Activated CD8-positive, alpha-beta memory T cell treated with anti-CD3 and anti-CD28 coated beads for 24 hours (primary cell): ENCODE measurements around the gene LPP.
"Not testable (repeated sequence)": the region's sequence is repeated elsewhere in the genome, so short reads cannot be mapped to it uniquely, and the experiment has no call there.

Experiments
- DNase-seq: peaks from one replicate; pipeline ENCODE4 v3.0.0-alpha.2; 2020

Gene LPP

DNA sequence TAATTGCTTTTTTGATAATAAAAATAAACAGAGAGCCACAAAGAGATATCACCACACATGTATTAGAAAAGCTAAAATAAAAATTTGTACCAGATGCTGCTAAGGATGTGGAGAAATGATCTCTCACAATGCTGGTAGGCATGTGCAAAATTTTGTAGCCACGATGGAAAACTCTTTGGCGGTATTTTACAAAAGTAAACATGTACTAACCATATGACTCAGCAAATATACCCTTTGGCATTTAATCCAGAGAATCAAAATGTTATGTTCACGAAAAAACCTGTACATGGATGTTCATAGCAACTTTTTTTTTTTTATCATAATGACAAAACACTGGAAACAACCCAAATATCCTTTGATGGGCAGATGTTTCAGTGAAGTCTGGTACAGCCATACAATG lies 261.2 kb downstream of the LPP start:
- no peak for DNase-seq

GRCh38 chr3:188416041-188416440 lies 262.1 kb downstream of the LPP start:
- DNase-seq, result no peak

DNA sequence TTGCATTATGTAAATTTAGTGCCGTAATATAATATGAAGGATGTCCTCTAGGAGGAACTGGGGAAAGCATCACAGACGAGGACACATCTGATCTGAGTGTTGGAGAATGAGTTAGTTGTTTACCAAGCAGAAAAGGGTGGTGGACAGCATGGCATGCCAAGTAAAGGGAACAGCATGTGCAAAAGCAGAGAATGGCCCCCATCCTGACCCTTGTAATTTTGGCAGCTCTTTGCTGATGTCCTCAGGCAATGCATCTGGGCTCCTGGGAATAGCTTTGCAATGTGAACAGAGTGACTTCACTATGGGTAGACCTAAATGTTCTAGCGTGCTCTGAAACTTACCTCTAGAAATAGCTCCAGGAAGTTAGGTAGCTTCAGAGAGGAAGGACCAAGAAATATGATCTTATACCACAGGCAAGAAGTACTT lies 263.3 kb downstream of the LPP start:
- DNase-seq, result no peak

DNA sequence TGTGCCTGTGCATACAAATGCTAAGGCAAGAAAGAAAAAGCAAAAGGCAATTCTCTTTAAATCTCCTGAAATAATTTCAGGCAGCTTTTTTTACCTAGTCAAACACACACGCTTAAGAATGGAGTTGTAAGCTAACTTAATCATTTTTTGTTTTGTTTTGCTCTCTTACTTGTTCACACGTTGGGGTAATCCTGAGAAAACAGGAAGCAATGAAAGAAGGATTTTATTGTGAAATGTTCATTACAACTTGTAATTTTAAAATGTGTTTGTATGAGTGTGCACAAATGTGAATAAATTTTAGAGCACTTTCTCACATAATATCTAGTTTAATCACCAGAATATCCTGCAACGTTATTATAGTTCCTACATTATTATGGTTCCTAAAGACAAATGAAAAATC lies 263.8 kb downstream of the LPP start:
- no peak for DNase-seq

GRCh38 chr3:188421151-188421821 lies 267.3 kb downstream of the LPP start:
- no peak for DNase-seq

DNA sequence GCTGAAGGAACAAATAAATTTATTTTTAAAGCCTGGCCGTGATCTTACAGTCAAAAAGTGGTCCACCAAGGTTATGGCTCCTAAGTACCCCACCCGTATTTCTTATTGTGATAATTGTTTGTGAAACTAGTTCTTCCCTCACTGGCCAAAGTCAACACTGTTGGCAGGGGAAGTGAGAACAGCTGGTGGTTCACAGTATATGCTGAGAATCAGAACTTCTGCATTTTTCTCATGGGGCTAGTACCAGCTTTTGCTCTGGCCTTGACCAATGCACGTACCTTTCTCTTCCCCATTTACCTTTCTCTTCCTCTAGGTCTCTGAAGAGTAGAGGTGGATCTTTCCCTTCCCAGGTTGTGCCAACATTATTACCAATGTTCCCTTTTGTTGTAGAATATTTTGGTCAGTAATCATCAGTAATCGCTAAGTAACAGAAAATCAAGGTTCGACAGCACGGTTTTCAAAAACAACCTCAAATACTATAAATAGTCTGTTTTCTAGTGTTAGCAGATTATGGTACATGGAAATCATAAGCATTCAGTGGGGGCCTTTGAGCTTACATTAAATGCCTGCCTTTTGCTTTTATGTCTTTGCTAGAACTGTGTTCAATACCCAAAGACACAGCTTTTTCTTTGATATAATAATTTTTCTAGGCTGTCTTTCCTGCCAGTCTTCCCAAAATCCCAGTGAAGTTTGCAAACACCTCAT lies 268.0 kb downstream of the LPP start:
- DNase-seq, result no peak

- DNase-seq, result not testable (repeated sequence)
These were observed 274.0 kb downstream of the LPP start for GRCh38 chr3:188427981-188428380.

GRCh38 chr3:188431040-188431439 lies 277.1 kb downstream of the LPP start:
- DNase-seq, result no peak

GRCh38 chr3:188431553-188431952 lies 277.6 kb downstream of the LPP start:
- no peak for DNase-seq

- no peak for DNase-seq
These were observed 279.0 kb downstream of the LPP start for GRCh38 chr3:188432802-188433520.

GRCh38 chr3:188433521-188434150 lies 279.7 kb downstream of the LPP start:
- DNase-seq, result no peak

DNA sequence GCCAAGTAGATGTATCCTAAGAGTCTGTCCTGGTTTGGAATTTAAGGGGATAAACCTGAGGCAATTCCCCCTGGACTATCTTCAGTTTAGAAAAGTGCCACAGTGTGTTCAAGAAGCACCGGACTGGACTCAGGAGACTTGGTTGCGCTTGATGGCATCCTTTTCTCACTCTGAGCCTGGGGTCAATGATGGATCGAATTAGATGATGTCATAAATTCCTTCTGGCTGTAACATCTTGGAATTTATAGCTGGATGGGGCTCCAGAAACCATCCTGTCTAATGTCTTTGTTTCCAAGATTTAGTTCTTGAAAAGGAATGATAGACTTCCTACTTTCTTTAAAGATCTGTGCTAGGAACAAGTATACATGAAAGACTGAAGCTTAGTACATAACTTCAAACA lies 280.6 kb downstream of the LPP start:
- no peak for DNase-seq

GRCh38 chr3:188435266-188435665 lies 281.3 kb downstream of the LPP start:
- DNase-seq, result no peak

DNA sequence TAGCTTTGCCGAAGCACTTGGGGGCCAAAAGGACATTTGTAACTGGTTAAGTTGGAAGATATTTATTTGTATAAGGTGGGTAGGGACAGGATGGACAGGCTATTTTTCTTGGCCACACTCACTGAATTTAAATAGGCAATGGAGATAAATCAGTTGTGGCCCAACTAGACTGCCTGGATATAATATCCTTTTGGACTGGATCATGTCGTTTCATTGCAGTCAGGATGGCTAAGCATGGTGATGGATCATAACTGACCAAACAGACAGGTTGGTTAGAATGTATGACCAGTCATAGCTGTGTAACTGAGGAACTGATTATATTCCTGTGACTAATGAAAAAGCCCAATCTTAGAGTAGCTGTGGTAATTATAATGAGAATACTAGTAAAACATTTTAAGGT lies 284.0 kb downstream of the LPP start:
- no peak for DNase-seq

DNA sequence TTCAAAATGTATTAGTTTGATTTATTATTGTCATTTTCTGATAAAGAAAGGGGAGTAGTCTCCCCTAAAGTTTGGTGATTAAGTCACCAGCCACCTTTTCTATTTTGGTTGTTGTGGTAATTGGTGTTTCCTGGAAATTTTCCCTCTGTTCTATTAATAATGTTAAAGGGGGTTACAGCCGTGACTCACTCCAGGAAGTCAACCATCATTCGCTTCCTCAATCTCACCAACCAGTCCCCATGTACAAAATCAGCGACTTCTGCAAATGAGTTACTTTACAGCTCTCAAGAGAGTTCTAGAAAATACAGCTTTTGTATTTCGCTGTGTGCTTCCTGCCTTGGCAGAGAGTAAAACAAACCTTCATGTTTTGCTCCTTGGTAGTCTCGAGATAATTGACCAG lies 285.1 kb downstream of the LPP start:
- DNase-seq, result no peak

- DNase-seq, result no peak
These were observed 286.5 kb downstream of the LPP start for GRCh38 chr3:188440340-188440972.

DNA sequence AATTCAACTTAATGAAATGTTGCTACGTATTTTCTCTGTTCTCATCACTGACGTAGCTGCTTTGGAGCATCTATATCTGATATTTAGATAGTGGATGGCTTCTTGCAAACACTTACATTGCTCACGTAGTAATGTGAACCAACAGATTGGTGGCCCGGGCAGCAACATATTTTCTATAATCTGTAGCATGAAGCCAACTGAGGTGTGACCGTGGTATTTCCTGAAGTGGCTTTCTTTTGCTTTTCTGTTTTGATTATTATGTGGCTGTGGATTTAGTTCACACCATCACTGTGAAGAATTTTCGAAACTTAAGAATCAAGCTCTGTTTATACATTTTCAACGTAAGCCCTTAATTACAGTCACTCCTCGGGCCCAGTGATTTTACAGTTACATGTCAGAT lies 288.5 kb downstream of the LPP start:
- DNase-seq, result no peak

DNA sequence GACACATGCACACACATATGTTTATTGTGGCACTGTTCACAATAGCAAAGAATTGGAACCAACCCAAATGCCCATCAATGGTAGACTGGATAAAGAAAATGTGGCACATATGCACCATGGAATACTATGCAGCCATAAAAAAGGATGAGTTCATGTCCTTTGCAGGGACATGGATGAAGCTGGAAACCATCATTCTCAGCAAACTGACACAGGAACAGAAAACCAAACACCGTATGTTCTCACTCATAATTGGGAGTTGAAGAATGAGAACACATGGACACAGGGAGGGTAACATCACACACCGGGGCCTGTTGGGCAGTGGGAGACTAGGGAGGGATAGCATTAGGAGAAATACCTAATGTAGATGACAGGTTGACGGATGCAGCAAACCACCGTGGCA lies 291.2 kb downstream of the LPP start:
- DNase-seq, result not testable (repeated sequence)

DNA sequence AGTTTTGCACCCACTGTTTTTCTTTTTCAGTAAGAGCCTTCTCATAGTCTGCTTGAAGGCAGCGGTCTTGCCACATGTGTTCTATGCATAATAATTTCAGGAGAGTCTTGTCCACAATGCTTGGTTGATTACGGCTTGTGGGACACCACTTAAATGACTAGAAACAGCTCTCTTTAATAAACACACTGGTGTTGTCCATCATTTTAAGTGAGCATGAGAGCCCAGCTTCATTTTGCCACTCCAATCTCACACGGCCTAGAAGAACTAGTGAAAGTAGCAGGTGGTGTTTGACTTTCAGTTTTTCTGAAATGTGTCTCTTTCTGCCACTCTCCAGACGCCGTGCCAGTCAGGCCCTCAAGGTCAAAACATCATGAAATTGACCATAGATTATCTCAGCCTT lies 292.1 kb downstream of the LPP start:
- no peak for DNase-seq

- no peak for DNase-seq
These were observed 292.8 kb downstream of the LPP start for GRCh38 chr3:188446766-188447165.

DNA sequence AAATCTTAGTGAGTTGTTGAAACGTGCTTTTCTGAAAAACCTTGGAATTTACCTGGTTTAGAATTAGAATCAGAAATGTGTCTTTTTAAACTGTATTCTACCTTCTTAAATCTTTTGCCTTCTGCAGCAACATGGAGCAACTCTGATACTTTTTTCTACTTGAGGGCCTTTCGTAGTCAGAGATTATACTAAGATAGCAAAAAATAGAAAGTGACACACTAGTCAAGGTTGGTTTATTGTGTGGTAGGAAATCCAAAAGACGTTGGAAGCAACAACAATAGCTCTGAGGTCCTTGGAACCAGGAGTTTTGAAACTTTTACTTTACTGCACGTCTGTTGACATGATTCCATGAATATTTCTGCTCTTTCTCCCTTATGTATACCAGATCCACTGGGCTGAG lies 294.9 kb downstream of the LPP start:
- DNase-seq, result no peak

DNA sequence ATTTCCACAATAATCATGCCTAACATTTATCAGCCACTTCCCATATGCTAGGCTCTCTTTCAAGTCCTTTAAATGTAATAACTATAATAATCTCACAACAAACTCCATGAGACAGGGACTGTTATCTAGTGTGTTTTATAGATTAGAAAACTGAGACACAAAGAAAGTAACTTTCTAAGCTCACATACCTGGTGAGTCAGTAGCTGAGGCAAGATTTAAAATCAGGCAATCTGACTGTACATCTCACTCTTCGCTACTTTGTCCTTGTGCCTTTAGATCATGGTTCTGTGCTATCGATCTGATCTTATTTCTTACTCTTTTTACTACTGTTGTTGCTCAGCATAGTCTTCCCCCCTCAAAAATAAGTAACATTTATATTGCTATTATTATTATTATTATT lies 295.5 kb downstream of the LPP start:
- no peak for DNase-seq

GRCh38 chr3:188452158-188452772 lies 298.3 kb downstream of the LPP start:
- no peak for DNase-seq
